HG03457 (cell line): ENCODE measurements around the gene GLCE.
"Not testable (repeated sequence)": the region's sequence is repeated elsewhere in the genome, so short reads cannot be mapped to it uniquely, and the experiment has no call there.

Source experiments
- ATAC-seq: cut with Tn5 transposase; IDR thresholded peaks from one replicate; pipeline ENCODE4 v1.9.1; 2021; ENCODE audit warnings: moderate number of reproducible peaks; ENCODE audit not compliant: unreplicated experiment

Gene GLCE

DNA sequence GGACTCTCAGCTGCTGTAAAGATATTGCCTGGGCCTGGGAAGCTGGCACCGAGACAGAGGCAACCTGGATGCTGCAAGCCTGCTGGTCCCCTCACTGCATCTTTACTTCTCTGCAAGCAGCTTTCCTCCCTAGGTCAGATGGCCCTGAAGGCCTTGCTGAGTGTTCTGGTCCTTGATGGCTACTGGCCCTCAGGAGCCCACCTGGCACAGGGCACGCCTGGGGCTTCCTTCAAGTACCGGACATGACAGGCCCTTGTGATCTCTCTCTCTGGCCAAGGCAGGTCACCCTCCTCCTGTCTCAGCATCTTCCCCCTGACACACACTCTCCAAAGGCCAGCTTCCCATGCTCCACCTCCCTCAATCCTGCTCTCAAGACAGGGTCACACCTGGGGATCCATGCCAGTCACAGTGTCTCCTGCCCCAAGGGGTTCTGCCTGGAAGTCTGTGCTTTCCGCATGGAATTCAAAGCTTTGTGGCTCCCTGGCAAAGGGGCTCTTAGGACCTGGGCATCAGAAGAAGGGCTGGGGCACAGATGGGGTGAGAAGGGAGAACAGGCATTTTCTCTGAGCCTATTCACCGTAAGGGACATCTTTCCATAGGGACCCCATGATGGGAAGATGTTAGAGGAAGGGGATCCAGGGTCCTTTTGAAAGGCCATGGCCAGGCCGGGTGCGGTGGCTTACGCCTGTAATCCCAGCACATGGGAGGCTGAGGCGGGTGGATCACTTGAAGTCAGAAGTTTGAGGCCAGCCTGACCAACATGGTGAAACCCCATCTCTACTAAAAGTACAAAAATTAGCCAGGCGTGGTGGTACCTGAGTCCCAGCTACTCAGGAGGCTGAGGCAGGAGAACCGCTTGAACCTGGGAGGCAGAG lies 133.5 kb downstream of the GLCE start:
- ATAC-seq: no peak

DNA sequence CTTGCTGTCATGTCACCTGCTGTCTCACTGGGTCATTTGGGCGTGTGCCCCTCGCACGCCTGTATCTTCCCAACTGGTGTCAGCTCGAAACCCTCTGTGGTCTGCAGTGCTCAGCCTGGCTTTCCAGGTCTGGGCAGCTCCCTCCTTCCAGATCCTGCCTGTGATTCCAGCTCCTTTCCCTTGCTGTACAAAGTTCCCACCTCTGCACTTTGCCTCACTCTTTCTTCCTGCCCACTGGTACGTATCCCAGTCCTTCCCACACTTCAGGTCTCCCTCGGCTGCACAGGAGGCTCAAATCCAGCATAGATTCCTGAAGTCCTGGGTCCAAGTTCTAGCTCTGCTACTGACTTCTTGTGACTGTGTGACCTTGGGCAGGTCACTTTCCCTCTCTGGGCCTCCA lies 136.2 kb downstream of the GLCE start:
- ATAC-seq: no peak

DNA sequence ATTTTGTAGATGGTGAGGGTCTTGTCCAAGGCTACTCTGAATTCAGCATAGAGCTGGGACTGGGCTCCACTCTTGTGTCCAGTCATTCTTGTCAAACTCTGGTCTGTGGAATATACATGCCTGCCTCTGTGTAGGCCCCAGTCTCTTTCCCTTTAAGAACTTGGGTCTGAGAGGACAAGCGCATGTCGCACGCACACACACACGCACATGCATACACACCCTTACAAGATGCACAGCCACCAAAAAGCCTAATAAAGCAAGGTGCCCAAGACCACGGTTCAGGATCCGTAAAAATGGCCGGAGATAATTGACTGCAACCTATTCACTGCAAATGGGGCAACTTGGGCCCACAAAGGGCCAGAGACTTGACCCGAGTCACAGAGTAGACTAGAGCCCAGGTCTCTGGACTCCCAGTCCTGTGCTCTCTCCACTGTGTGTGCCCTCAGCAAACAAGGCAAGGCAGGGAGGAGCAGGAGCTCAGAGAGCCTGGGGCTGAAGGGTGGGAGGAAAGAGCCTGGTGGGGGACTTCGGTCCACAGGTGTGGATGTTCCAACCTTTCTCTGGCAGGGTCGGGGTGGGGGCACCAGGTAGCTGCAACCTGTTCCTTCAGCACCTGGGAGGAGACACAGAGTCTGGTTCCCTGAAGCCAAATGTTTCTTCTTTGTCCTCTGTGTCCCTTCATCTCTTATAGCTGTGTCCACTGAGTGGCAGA lies 137.4 kb downstream of the GLCE start:
- no peak for ATAC-seq

DNA sequence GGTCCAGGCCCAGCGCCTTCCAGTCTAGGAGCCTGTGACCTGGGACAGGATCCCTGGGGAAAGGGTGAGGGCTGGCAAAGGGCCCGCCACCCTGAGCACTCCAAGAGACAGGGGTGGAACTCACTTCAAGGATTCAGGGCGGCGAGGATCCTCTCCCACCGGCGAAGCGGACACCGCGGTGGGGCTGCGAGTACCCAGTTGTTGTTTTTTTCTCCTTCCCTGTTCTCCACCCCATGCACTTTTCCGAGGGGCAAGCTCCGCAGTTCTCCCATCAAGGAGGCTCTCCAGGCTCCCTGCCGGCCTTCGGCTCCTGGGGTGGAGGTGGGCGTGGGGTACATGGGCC lies 137.9 kb downstream of the GLCE start:
- no peak for ATAC-seq

DNA sequence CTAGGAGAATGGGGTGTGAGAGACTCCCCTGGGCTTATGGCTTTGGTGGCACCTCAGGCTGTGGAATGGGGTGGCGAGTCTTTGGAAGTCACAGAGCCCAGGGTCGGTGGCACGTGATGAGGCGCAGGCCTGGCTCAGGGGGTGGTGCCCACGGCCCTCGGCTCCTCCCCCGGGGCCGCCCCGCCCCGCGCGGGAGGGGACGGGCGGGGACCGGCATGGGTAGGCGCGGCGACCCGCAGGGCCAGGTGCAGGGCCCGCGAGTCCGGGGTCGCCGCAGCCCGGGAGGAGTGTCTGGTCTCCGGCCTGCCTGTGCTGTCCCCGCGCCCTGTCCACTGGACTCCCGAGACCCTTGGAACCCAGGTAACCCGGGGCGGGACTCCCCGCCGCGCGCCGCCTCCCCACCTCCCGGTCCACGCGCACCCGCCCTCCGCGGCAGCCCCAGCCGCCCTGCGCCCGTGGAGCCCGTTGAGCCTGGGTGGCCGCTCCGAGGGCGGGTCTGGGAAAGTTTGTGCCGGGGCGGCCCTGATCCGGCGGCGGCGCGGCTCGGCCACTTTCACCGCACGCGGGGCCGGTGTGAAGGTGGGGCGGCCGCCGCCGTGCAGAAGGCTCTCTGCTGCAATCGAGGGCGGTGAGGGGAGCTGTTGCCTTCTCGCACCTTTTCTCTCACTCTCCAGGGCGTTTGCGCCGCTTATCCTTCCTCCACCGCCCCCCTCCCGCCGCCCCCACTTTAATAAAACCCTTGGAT lies 138.4 kb downstream of the GLCE start, which contains the start of gene PAQR5:
Gene PAQR5 (plus strand): TSS at position 216 of the 745 bp plus-strand sequence. CDS start 61,169 bp downstream, outside the sequence.
- no peak for ATAC-seq

DNA sequence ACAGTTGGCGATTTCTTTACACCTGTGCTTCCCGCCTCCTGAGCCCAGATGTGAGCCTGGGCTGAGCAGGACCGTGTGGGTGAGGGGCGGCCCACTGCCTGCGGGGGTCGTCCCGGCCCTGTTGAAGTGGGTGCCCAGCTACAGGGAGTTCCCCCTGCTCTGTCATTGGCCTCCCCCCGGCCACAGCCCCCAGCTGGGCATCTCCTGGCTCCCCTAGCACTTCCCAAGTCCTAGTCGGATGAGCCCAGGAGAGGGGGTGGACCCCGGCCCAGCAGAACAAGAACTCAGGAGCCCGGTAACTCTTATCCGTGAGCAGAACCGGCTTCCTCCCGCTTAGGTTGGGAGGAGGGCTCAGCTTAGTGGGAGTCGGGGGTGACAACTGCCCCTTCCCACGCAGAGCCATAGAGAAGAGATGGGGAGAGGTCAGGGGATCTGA lies 139.0 kb downstream of the GLCE start:
- no peak for ATAC-seq

DNA sequence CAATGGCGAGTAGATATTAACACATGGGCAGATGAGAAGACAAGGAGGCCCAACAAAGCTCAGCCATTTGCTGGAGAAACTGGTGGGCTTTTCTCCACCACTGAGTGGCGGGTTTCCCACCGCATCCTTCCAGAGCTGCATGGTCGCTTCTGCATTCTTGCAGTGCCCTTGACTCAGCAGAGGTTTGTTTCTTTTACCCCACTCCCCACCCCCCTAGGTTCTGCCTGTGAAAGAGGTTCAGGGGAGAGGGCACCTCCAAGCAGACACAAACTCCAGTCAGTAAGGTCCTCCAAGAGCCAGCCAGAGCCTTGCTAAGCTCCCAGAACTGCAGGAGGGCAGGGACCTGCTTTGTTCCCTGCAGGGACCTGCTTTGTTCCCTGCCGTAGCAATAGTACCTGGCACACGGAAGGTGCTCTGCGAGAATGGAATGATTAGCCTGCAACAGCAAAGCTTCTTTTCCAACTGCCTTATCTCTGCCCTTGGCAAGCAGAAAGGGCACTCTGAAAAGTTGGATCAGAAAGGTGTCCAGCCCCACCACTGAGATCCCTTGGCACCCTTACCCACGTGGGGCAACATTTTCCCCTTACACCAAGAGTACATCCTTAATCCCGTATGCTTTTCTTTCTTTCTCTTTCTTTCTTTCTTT lies 139.6 kb downstream of the GLCE start:
- no peak for ATAC-seq

DNA sequence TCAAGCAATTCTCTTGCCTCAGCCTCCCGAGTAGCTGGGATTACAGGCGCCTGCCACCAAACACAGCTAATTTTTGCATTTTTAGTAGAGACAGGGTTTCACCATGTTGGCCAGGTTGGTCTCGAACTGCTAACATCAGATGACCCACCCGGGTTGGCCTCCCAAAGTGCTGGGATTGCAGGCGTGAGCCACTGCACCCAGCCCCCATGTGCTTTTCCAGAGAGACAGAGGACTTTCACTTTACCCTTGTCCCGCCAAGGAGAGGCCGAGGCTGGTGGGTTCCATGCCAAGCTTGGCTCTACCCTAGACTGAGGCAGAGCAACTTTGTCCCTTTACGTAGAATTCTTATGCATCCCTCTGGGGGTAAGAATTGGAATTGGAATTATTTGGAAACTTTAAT lies 140.7 kb downstream of the GLCE start:
- not testable (repeated sequence) for ATAC-seq

DNA sequence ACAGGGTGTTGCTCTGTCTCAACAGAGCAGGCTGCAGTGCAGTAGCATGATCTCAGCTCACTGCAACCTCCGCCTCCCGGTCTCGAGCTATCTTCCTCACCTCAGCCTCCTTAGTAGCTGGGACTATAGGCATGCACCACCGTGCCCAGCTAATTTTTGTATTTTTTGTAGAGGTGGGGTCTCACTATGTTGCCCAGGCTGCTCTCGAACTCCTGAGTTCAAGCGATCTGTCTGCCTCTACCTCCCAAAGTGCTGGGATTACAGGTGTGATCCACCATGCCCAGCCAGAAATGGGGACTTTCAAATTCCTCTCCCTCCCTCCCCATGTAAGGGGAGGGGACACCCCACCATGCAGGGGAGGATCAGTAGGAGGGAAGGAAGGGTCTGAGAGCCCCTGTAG lies 141.7 kb downstream of the GLCE start:
- ATAC-seq: not testable (repeated sequence)

DNA sequence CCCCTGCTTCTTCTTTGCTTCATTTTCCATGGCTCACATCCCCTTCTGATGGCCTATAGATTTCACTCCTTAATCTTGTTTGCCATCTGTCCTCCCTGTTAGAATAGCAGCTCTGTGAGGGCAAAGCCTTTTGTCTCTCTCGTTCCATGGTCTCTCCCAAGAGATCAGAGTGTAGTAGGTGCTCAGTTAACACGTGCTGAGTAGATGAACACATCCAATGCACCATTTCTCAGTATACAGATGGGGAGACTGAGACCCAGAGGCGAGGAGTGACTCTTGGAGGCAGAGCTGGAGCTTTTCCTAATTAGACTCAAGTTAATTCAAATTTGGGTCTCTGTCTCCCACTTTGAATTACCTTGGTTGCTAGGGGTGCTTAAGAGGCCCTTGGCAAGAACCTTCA lies 142.5 kb downstream of the GLCE start:
- ATAC-seq: no peak

DNA sequence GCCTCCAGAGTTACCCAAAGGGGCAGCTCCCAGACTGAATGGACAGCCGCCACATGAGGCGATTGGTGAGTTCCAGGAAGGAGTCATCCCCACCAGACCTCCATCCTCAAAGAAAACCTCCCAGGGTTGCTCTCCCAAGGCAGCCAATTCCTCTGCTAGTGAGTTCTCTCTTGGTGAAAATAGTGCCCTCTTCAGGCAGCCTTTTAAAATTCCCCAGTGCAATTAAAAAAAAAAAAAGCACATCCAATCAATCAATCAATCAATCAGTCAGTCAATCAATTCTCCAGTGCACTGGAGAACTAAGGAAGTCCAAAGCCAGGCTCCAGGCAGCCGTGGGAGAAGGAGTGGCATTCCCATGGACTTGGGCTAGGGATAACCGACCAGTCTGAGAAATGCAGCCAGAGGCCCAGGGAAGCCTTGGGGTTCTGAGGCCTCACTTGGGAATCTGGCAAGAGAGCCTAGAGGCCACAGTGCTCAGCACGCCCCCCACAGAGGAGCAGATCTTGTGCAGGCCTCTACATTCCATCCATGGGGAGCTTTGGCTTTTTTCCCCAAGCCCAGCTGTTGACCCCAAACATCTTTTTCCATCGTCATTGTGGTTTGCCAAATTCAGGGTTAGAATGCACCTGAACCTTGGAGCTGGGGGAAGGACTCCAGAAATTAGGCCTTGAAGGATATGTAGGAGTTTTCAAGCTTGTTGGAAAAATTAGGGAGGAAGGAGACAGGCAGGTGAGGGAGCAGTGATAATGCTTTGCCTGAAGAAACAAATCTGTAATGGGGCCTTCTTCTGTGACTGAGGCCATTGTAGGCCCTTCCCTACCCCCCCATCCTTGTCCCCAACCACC lies 143.1 kb downstream of the GLCE start:
- ATAC-seq: no peak

DNA sequence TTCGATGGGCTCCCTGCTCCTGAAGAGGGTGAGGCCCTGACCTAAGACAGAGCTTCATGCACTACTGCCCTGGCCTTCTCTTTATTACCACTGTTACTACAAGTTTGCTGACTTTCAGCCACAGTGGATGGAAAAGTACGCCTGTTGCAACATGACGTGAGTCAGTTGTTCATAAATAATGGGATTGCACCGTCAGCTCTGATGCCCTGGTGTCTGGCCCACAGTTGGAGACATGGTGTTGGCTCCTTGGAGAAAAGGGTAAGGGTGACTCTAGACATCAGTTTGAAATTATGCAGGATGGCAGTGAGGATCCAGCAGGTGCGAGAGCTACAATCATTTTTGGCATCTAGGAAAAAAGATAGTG lies 143.7 kb downstream of the GLCE start:
- ATAC-seq: no peak

DNA sequence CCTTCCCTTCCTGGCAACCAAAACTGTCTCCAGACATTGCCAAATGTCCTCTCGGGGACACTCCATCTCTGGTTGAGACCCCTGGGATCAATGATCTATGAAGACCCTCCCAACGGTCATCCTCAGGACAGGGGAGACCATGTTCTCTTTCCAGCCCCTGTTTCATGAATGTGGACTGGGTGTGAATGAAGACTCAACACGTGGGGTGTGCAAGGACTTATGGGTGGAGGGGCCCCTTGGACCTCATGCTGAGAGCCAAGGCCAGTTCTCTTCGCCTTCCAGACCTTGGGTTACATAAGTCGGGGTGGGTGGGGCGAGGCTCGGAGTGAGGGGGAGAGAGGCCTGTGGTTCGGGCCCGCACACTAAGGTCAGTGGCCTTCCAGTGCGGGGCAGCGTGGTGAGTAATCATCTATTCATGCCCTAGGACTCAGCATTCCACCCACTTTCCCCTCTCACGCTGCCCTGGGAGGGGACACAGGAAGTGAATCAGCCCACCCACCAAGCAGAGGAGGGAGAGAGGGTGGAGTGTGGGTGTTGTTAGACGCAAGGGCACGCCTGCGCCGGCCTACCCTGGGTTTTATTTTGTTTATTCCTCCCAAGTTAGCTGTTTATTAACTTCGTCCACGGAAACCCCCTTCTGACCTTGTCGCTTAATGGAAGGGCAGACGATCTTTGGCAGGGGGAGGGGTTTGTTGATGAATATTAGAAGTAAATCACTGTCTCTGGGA lies 144.9 kb downstream of the GLCE start:
- ATAC-seq: no peak

DNA sequence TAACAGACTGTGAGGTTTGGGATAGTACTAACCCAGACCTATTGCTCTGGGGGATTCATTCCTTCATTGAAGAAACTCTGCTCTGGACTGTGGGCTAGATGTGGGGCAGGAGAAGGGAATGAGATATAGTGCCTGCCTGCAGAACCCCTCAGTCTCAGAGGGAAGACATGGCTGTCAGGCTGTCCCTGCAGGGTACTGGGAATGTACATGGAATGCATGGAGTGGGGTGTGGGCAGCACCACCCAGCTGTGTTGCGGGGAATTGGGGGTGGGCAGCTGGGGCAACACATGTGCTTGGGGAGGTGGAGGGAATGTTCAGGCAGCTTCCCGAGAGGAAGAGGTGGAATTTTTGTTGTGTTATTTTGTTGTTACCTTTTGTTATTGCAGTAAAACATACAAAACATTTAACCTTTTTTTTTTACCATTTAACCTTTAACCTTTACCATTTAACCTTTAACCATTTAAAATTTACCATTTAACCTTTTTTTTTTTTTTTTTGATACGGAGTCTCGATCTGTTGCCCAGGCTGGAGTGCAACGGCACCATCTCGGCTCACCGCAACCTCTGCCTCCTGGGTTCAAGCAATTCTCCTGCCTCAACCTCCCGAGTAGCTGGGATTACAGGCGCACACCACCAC lies 145.6 kb downstream of the GLCE start:
- no peak for ATAC-seq

DNA sequence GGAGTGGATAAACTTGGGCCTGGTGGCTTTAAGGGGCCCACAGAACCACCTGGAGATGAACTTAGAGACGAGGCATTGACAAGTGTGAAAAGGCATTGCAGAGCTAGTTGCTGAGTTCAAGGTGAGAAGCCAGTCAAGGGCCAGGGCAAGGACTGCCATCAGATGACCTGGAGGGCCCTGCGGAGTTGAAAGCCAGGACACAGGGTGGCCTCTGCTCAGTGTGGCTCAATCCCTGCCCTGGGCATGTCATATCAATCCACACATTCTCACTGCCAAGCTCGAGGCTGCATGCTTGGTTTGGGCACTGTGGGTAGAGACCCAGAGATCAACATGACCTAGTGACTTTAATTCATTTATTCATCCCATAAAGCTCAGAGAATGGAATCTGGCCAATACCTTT lies 147.5 kb downstream of the GLCE start:
- no peak for ATAC-seq

DNA sequence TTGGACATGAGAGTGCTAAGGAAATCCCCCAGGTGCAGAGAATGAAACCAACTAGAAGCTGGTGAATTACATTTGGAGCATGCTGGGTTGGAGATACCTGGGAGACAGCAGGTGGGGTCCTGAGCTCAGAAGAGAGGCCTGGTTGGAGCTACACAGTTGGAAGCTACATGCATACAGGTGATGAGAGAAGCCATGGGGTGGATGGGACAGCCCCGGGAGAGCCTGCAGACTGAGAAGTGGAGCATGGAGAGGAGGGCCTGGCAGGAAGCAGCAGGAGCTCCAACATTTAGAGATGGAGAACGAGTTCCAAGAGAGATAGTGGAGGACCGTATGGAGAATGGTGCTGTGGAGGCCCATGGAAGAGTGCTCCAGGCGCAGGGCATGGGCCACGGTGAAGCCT lies 148.5 kb downstream of the GLCE start:
- ATAC-seq: no peak

DNA sequence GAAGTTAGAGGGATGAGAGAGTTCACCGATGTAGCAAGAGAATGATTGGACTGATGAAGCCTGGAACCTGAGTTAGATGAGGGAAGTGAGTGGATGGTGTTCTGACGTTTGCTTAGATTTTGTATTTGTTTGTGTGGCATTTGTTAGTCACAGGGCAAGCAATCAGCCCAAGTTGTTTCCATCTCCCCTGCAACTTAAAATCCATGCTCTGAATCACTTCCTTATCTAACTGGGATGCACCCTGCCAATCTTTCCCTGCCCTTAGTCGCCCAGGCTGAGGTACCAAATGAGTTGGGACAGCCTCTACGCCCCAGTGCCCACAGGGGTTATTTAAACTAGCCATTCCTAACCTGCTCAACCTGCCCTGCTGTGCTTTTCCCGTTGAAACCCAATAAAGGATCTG lies 150.9 kb downstream of the GLCE start:
- ATAC-seq: no peak

DNA sequence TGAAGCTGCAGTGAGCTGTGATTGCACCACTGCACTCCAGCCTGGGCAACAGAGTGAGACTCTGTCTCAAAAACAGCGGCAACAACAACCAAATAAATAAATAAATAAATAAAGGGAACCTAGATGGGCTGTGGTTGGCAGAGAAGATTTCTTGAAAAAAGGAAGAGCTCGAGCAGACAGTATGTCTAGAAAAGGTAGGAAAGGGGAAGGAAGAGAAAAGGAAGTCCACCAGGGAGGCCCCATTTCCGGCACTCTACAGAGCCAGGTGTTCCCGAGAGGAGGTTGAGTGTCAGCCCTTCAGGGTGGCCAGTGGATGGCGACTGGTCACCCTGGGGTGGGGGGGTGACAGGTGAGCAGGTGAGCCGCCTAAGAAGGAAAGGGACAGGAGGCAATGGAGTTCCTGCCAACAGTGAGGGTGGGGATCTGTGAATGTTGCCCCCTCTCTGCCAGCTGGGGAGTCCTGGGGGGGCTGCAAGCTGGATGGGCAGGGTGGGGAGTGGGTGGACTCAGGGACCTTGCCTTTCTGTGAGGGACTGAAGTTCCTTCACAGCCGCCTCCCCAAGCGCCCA lies 153.1 kb downstream of the GLCE start:
- no peak for ATAC-seq

DNA sequence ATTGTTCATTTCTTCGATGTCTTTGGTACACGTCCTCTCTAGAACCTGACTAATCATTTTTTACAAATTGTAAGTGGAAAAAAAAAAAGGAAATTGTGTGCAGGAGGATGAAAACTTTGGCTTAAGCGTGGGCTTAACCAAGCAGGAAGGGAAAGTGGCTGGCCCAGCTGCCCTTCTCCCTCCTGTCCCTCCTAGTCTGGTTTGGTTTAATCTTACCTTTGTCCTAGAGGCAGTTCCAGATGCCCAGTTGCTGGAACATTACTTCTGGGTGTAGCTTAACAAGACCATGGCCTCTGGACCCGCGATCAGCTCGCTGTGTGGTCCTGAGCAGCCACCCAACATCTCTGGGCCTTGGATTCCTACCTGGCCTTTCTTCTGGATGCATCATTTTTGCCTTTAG lies 153.7 kb downstream of the GLCE start:
- no peak for ATAC-seq
